ENCODE data around the gene AOPEP. TPM values are rescaled to one million over a fixed set of nuclear protein-coding genes. Genes with fewer than 3 reads are reported as not detected.

AOPEP gene
- total RNA-seq, 1 experiment from 2014 or later, result 15.0 TPM

DNA sequence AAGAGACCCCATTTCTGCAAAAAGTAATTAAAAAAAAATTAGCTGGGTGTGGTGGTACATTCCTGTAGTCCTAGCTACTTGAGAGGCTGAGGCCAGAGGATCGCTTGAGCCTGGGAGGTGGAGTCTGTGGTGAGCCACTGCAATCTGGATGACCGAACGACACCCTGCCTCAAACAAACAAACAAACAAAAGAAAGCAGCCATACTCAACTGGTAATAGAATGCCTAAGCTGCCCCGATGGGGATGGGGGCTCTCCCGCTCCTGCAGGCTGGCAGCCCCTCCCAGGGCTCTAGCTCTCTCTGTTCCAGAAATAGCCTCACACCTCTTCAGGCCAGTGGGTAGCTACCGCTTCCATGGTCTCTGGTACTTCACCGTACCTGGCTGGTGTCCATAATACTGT lies 349.2 kb downstream of the AOPEP start:
- no peak overlapping the region for H3K4me3 Mint-ChIP-seq
- H3K9me3 ChIP-seq (ENCODE audit: control insufficient read depth, low read depth, low read length), result no peaks in the 10 kb centered on the region
- no peaks in the 10 kb centered on the region for H3K79me1 ChIP-seq (ENCODE audit: insufficient read depth, low read depth, low read length, poor library complexity, severe bottlenecking)
- no peaks in the 10 kb centered on the region for H3K79me2 ChIP-seq (ENCODE audit: insufficient read depth, low read length)
- H3K27ac ChIP-seq (ENCODE audit: insufficient read length, low read depth, low read length), result no peak overlapping the region
- no peak overlapping the region for H2BK5ac ChIP-seq (ENCODE audit: insufficient read length, low read length)
- H3K23me2 ChIP-seq (ENCODE audit: insufficient read length, low read depth, low read length, poor library complexity, severe bottlenecking), result no peaks in the 10 kb centered on the region
- DNase-seq, result no peak
- H3K27ac Mint-ChIP-seq, result no peak overlapping the region
- no peaks in the 10 kb centered on the region for H3K36me3 Mint-ChIP-seq (ENCODE audit: insufficient read depth in 1 of 3, low read depth in 3 of 3)
- H2BK120ac ChIP-seq (ENCODE audit: low read depth, low read length, poor library complexity, severe bottlenecking), result no peak overlapping the region
- no peak overlapping the region for H2BK20ac ChIP-seq (ENCODE audit: low read depth, low read length, poor library complexity, severe bottlenecking)
- H3K23ac ChIP-seq (ENCODE audit: insufficient read length, low read depth, low read length), result no peak overlapping the region
- H2AK5ac ChIP-seq (ENCODE audit: insufficient read length, low read length), result no peak overlapping the region
- no peak overlapping the region for H2AFZ ChIP-seq (ENCODE audit: low read length)
- TF ChIP-seq, protein P1, sequence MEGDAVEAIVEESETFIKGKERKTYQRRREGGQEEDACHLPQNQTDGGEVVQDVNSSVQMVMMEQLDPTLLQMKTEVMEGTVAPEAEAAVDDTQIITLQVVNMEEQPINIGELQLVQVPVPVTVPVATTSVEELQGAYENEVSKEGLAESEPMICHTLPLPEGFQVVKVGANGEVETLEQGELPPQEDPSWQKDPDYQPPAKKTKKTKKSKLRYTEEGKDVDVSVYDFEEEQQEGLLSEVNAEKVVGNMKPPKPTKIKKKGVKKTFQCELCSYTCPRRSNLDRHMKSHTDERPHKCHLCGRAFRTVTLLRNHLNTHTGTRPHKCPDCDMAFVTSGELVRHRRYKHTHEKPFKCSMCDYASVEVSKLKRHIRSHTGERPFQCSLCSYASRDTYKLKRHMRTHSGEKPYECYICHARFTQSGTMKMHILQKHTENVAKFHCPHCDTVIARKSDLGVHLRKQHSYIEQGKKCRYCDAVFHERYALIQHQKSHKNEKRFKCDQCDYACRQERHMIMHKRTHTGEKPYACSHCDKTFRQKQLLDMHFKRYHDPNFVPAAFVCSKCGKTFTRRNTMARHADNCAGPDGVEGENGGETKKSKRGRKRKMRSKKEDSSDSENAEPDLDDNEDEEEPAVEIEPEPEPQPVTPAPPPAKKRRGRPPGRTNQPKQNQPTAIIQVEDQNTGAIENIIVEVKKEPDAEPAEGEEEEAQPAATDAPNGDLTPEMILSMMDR (conservative IDR thresholded peaks at IDR 0.05), result no peak
- H3K14ac ChIP-seq (ENCODE audit: insufficient read depth, low read length), result no peak overlapping the region
- no peak overlapping the region for H3K9ac ChIP-seq (ENCODE audit: extremely low read depth, insufficient read length, low read length)
- no peak overlapping the region for H4K91ac ChIP-seq (ENCODE audit: insufficient read length, low read depth, low read length)
- H3K27me3 Mint-ChIP-seq (ENCODE audit: low read depth), result no peaks in the 10 kb centered on the region
- H4K8ac ChIP-seq (replicated peaks; ENCODE audit: insufficient read length, low read depth, low read length), result no peak overlapping the region
- WGBS (ENCODE audit: extremely low coverage, insufficient read length, low lambda C conversion rate), result no CpG with 5 or more reads among the region's 7 CpGs
- H3T11ph ChIP-seq (ENCODE audit: low read length), result no peak overlapping the region
- H3K4me2 ChIP-seq (ENCODE audit: insufficient read depth, insufficient read length, low read length), result no peak overlapping the region
- no peaks in the 10 kb centered on the region for H3K4me1 ChIP-seq (ENCODE audit: insufficient read depth, low read length)
- no peak overlapping the region for H3K18ac ChIP-seq (ENCODE audit: insufficient read length, low read depth, low read length)
- H3K4ac ChIP-seq (ENCODE audit: low read depth, low read length), result no peak overlapping the region
- H3K56ac ChIP-seq (ENCODE audit: insufficient read length, low read depth, low read length), result no peak overlapping the region
- no peaks in the 10 kb centered on the region for H3K27me3 ChIP-seq (ENCODE audit: insufficient read depth, low read length)
- peaks cover 27 to 32% of the 10 kb centered on the region in 2 experiments for H3K4me1 Mint-ChIP-seq
- H3K9me3 Mint-ChIP-seq, result no peaks in the 10 kb centered on the region
- no peak overlapping the region for H2BK15ac ChIP-seq (ENCODE audit: low read depth, low read length)
- H2BK12ac ChIP-seq (ENCODE audit: insufficient read length, low read depth, low read length), result no peak overlapping the region
- no peaks in the 10 kb centered on the region for H4K20me1 ChIP-seq (ENCODE audit: control insufficient read depth, insufficient read depth, insufficient read length)
- no peak overlapping the region for H4K5ac ChIP-seq (ENCODE audit: insufficient read length, low read depth, low read length)
